B cell (primary cell): ENCODE results near the gene UNCX.

Source experiments
- EZH2 ChIP-seq: IDR thresholded peaks from 2 replicates; pipeline ENCODE4 v1.6.1; 2012; ENCODE audit warnings: borderline replicate concordance, low read depth, mild to moderate bottlenecking, moderate library complexity, low read length; ENCODE audit not compliant: insufficient read depth, poor library complexity, severe bottlenecking
- TF ChIP-seq, protein P1 (sequence below): fragments of 200-600 bp; IDR thresholded peaks from one replicate; pipeline ENCODE4 v1.8.0; 2022; ENCODE audit warnings: antibody characterized with exemption, mild to moderate bottlenecking

- TF ChIP-seq, protein P1, sequence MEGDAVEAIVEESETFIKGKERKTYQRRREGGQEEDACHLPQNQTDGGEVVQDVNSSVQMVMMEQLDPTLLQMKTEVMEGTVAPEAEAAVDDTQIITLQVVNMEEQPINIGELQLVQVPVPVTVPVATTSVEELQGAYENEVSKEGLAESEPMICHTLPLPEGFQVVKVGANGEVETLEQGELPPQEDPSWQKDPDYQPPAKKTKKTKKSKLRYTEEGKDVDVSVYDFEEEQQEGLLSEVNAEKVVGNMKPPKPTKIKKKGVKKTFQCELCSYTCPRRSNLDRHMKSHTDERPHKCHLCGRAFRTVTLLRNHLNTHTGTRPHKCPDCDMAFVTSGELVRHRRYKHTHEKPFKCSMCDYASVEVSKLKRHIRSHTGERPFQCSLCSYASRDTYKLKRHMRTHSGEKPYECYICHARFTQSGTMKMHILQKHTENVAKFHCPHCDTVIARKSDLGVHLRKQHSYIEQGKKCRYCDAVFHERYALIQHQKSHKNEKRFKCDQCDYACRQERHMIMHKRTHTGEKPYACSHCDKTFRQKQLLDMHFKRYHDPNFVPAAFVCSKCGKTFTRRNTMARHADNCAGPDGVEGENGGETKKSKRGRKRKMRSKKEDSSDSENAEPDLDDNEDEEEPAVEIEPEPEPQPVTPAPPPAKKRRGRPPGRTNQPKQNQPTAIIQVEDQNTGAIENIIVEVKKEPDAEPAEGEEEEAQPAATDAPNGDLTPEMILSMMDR = no peak
- no peak for TF ChIP-seq EZH2
Observed at GRCh38 chr7:1283941-1284742, 51.5 kb downstream of the UNCX start.
